GM19438 (cell line): Measurements from ENCODE around the gene DDX51.
"Not testable (repeated sequence)": the region's sequence is repeated elsewhere in the genome, so short reads cannot be mapped to it uniquely, and the experiment has no call there.

ENCODE experiments used
- ATAC-seq: cut with Tn5 transposase; IDR thresholded peaks from one replicate; pipeline ENCODE4 v1.9.1; 2021; ENCODE audit warnings: low read depth; ENCODE audit not compliant: unreplicated experiment

The DDX51 gene

GRCh38 chr12:132141976-132142678 lies 2.0 kb downstream of the DDX51 start:
- ATAC-seq = no peak

- no peak for ATAC-seq
Observed at GRCh38 chr12:132140918-132141841, 2.9 kb downstream of the DDX51 start.

GRCh38 chr12:132140501-132140900 lies 3.6 kb downstream of the DDX51 start:
- no peak for ATAC-seq

- ATAC-seq = no peak
Observed at GRCh38 chr12:132139912-132140311, 4.2 kb downstream of the DDX51 start.

- ATAC-seq = no peak
Observed at GRCh38 chr12:132138941-132139871, 4.9 kb downstream of the DDX51 start.

GRCh38 chr12:132137483-132138125 lies 6.5 kb downstream of the DDX51 start:
- ATAC-seq = no peak

GRCh38 chr12:132136226-132136625 lies 7.9 kb downstream of the DDX51 start:
- not testable (repeated sequence) for ATAC-seq

GRCh38 chr12:132134653-132135183 lies 9.4 kb downstream of the DDX51 start:
- not testable (repeated sequence) for ATAC-seq

GRCh38 chr12:132133952-132134652 lies 10.0 kb downstream of the DDX51 start:
- no peak for ATAC-seq

GRCh38 chr12:132132609-132133430 lies 11.3 kb downstream of the DDX51 start:
- no peak for ATAC-seq

GRCh38 chr12:132131952-132132351 lies 12.2 kb downstream of the DDX51 start:
- no peak for ATAC-seq

- no peak for ATAC-seq
Observed at GRCh38 chr12:132131229-132131628, 12.9 kb downstream of the DDX51 start.

GRCh38 chr12:132130690-132131089 lies 13.4 kb downstream of the DDX51 start:
- no peak for ATAC-seq

- ATAC-seq = no peak
Observed at GRCh38 chr12:132129007-132129406, 15.1 kb downstream of the DDX51 start.

- ATAC-seq = no peak
Observed at GRCh38 chr12:132127041-132127440, 17.1 kb downstream of the DDX51 start.

GRCh38 chr12:132125736-132126135 lies 18.4 kb downstream of the DDX51 start:
- ATAC-seq = no peak

- ATAC-seq = no peak
Observed at GRCh38 chr12:132124766-132125425, 19.2 kb downstream of the DDX51 start.
